ENCODE measurements around the gene FAM169A. TPM values are rescaled to one million over a fixed set of nuclear protein-coding genes. Genes with fewer than 3 reads are reported as not detected.
"Not testable (repeated sequence)": the region's sequence is repeated elsewhere in the genome, so short reads cannot be mapped to it uniquely, and the experiment has no call there.

The FAM169A gene
- total RNA-seq, 1 donor, result under 0.01 TPM

DNA sequence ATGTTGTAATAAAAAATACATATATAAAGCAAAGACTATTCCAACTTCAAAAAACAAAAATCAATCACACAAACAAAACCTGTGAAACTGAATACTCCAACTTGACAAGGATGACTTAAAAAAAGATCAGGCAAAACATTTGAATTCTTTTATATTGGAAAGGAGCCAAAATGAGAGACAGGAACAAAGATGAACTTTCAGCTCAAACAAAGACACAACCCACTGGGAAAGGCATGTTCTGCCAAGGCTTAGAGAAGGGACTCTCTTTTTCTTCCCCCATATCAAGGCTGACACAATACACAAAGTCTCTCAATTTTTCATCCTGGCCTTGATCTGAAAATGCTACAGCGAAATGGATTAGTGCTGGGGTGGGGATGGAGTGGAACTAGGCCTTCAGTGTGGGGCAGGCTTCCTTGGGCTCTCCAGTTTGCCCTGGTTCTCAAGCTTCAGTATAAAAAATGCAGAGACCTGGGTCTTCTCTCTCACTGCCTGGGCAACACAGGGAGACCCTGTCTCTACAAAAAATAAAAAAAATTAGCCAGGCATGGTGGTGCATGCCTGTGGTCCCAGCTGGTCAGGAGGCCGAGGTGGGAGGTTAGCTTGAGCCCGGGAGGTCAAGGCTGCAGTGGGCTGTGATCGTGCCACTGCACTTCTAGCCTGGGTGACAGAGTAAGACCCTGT, 11.6 kb upstream of the FAM169A start:
- no peak for TF ChIP-seq CTCF (IDR thresholded peaks at IDR 0.05; ENCODE audit: insufficient read depth, low read length)
- no peak for DNase-seq (ENCODE audit: low read depth)
- no peak overlapping the region for H3K4me3 ChIP-seq (ENCODE audit: low read depth, low read length)

DNA sequence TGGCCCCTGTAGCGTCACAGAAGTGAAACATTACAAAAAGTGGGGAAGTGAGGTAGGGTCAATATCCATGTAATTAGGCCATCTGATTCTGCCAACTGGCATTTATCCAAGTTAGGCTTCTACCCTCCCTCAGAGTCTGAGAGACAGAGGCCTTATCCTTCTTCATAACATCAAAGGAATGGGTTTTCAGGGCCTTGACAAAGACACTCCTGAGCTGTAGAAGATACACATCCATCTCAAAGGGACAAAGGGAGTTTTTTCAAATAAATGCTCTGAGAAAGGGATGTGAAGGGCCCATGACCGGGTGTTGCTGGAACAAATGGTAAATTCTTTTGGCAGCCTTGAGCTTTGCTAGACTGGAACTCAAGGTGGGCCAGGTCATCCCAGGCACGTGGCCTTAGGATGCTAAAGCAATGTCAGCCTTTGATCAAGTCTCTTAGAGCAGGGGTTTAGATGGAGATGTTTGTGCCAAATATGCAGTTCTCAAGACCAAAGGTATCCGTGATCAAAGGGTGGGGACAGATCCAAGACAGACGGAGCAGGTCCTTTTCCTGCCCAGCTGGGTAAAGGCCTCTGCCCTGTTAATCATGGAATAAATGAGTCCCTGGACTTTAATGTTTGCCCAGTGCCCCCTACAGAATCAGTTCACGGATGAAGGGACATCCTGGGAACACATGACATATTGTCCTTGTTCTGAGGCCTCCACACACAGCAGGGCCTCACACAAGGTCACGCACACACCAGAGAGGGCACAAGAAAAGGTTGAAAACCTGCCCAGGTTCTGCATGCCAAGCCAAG, 10.0 kb upstream of the FAM169A start:
- TF ChIP-seq CTCF (IDR thresholded peaks at IDR 0.05; ENCODE audit: insufficient read depth, low read length), result no peak
- no peak for DNase-seq (ENCODE audit: low read depth)
- H3K4me3 ChIP-seq (ENCODE audit: low read depth, low read length), result no peak overlapping the region

- no peak for DNase-seq (ENCODE audit: low read depth)
- H3K4me3 ChIP-seq (ENCODE audit: low read depth, low read length), result no peak overlapping the region
- no peak for TF ChIP-seq CTCF (IDR thresholded peaks at IDR 0.05; ENCODE audit: insufficient read depth, low read length)
Observed at GRCh38 chr5:74873525-74874249, 7.5 kb upstream of the FAM169A start.

- DNase-seq (ENCODE audit: low read depth), result no peak
- no peak overlapping the region for H3K4me3 ChIP-seq (ENCODE audit: low read depth, low read length)
- no peak for TF ChIP-seq CTCF (IDR thresholded peaks at IDR 0.05; ENCODE audit: insufficient read depth, low read length)
Observed at GRCh38 chr5:74870299-74871067, 4.3 kb upstream of the FAM169A start.

GRCh38 chr5:74869414-74869813, 3.2 kb upstream of the FAM169A start:
- H3K4me3 ChIP-seq (ENCODE audit: low read depth, low read length); DNase-seq (ENCODE audit: low read depth): not testable (repeated sequence)

GRCh38 chr5:74866596-74867162, 492 bp upstream of the FAM169A start:
- no peak for TF ChIP-seq CTCF (IDR thresholded peaks at IDR 0.05; ENCODE audit: insufficient read depth, low read length)
- H3K4me3 ChIP-seq (ENCODE audit: low read depth, low read length), result no peak overlapping the region
- no peak for DNase-seq (ENCODE audit: low read depth)

Measured in fibroblast of the aortic adventitia (primary cell).